ENCODE results near the gene USP17L11. TPM values are rescaled to one million over a fixed set of nuclear protein-coding genes. Genes with fewer than 3 reads are reported as not detected.
"Not testable (repeated sequence)": the region's sequence is repeated elsewhere in the genome, so short reads cannot be mapped to it uniquely, and the experiment has no call there.

The USP17L11 gene
- total RNA-seq (not detected), polyA plus RNA-seq (not detected)
- long read RNA-seq, donor 1 = 0 reads
- long read RNA-seq, donor 2 = 0 reads
- long read RNA-seq, donor 3 = 0 reads
- long read RNA-seq, donor 4 = 0 reads
- long read RNA-seq, donor 5 = 0 reads
- long read RNA-seq, donor 6 = 0 reads
- long read RNA-seq, donor 7 = 0 reads
- long read RNA-seq, donor 8 = 0 reads
- long read RNA-seq, donor 9 = 0 reads
- long read RNA-seq, donor 10 = 0 reads

- H3K27me3 ChIP-seq; H3K9me3 ChIP-seq; H3K27ac ChIP-seq; H3K36me3 ChIP-seq; H3K4me3 ChIP-seq; H3K4me1 ChIP-seq; intact Hi-C loops (cut with DNase I; ENCODE audit: low total_unique reads); DNase-seq: not testable (repeated sequence)
- WGBS, 5 donors = 96% methylated on average over 10 of the region's 14 CpGs; no CpG with 5 or more reads in 4 of the 5 donors
These were observed at the start of gene USP17L11 for GRCh38 chr4:9215105-9215504. TSS of gene USP17L11 (plus strand) at chr4:9215405. CDS start at chr4:9215405, 0 bp downstream.

GRCh38 chr4:9165990-9166389 is 49.2 kb upstream of the USP17L11 start:
- DNase-seq; intact Hi-C loops (cut with DNase I; ENCODE audit: low total_unique reads); H3K9me3 ChIP-seq; H3K27me3 ChIP-seq; H3K4me3 ChIP-seq; H3K36me3 ChIP-seq; H3K4me1 ChIP-seq; H3K27ac ChIP-seq: not testable (repeated sequence)
- WGBS, 5 donors = 0 to 17% methylated on average over 3 to 7 of the region's 8 CpGs; no CpG with 5 or more reads in 3 of the 5 donors

GRCh38 chr4:9169791-9170459 is 45.3 kb upstream of the USP17L11 start, which contains the start of gene FAM90A26:
TSS of gene FAM90A26 (plus strand) at chr4:9170409. CDS start at chr4:9173173, 2,764 bp downstream.
- H3K27ac ChIP-seq; H3K36me3 ChIP-seq; H3K4me3 ChIP-seq; H3K9me3 ChIP-seq; H3K4me1 ChIP-seq; DNase-seq; intact Hi-C loops (cut with DNase I; ENCODE audit: low total_unique reads); H3K27me3 ChIP-seq: not testable (repeated sequence)
- 65 to 71% methylated on average over 5 to 10 of the region's 11 CpGs; no CpG with 5 or more reads in 3 of the 5 donors for WGBS, 5 donors

- 92% methylated on average over 11 of the region's 13 CpGs; no CpG with 5 or more reads in 4 of the 5 donors for WGBS, 5 donors
- H3K4me1 ChIP-seq; H3K27ac ChIP-seq; DNase-seq; H3K36me3 ChIP-seq; H3K27me3 ChIP-seq; H3K9me3 ChIP-seq; intact Hi-C loops (cut with DNase I; ENCODE audit: low total_unique reads); H3K4me3 ChIP-seq: not testable (repeated sequence)
These were observed 4.8 kb upstream of the USP17L11 start, which contains the start of gene USP17L10 for GRCh38 chr4:9210357-9210756. TSS of gene USP17L10 (plus strand) at chr4:9210657. CDS start at chr4:9210657, 0 bp downstream.

- H3K27ac ChIP-seq; intact Hi-C loops (cut with DNase I; ENCODE audit: low total_unique reads); H3K27me3 ChIP-seq; H3K36me3 ChIP-seq; H3K9me3 ChIP-seq; H3K4me3 ChIP-seq; H3K4me1 ChIP-seq: not testable (repeated sequence)
- 73 to 83% (median 81%) methylated on average over 9 to 11 of the region's 14 CpGs for WGBS, 5 donors
- DNase-seq = peak in 1 of 2 donors; percentile 18
These were observed 504 bp upstream of the USP17L11 start for GRCh38 chr4:9214701-9215100.

- intact Hi-C loops (cut with DNase I; ENCODE audit: low total_unique reads); H3K4me3 ChIP-seq; DNase-seq; H3K4me1 ChIP-seq; H3K36me3 ChIP-seq; H3K27ac ChIP-seq; H3K27me3 ChIP-seq; H3K9me3 ChIP-seq: not testable (repeated sequence)
- no CpG with 5 or more reads among the region's 13 CpGs for WGBS, 5 donors
These were observed 4.6 kb downstream of the USP17L11 start, which contains the start of gene USP17L12 for GRCh38 chr4:9219852-9220251. TSS of gene USP17L12 (plus strand) at chr4:9220152. CDS start at chr4:9220152, 0 bp downstream.

- H3K27ac ChIP-seq; H3K9me3 ChIP-seq; intact Hi-C loops (cut with DNase I; ENCODE audit: low total_unique reads); H3K36me3 ChIP-seq; H3K4me1 ChIP-seq; DNase-seq; H3K27me3 ChIP-seq; H3K4me3 ChIP-seq: not testable (repeated sequence)
- no CpG with 5 or more reads among the region's 14 CpGs for WGBS, 5 donors
These were observed 9.4 kb downstream of the USP17L11 start, which contains the start of gene USP17L13 for GRCh38 chr4:9224596-9224995. TSS of gene USP17L13 (plus strand) at chr4:9224896. CDS start at chr4:9224896, 0 bp downstream.

- H3K27ac ChIP-seq; H3K36me3 ChIP-seq; H3K27me3 ChIP-seq; H3K4me1 ChIP-seq; H3K4me3 ChIP-seq; H3K9me3 ChIP-seq; intact Hi-C loops (cut with DNase I; ENCODE audit: low total_unique reads): not testable (repeated sequence)
- 88 to 92% (median 89%) methylated on average over 2 to 5 of the region's 8 CpGs for WGBS, 5 donors
- DNase-seq = peak in 1 of 2 donors; percentile 22
These were observed 15.0 kb downstream of the USP17L11 start for GRCh38 chr4:9230249-9230648.

- H3K27me3 ChIP-seq; H3K36me3 ChIP-seq; intact Hi-C loops (cut with DNase I; ENCODE audit: low total_unique reads); H3K9me3 ChIP-seq; H3K4me3 ChIP-seq; DNase-seq; H3K4me1 ChIP-seq; H3K27ac ChIP-seq: not testable (repeated sequence)
- no CpG with 5 or more reads among the region's 15 CpGs for WGBS, 5 donors
These were observed 18.9 kb downstream of the USP17L11 start, which contains the start of gene USP17L15 for GRCh38 chr4:9234085-9234484. TSS of gene USP17L15 (plus strand) at chr4:9234385. CDS start at chr4:9234385, 0 bp downstream.

- H3K4me1 ChIP-seq; H3K27ac ChIP-seq; intact Hi-C loops (cut with DNase I; ENCODE audit: low total_unique reads); H3K27me3 ChIP-seq; H3K4me3 ChIP-seq; H3K9me3 ChIP-seq; H3K36me3 ChIP-seq: not testable (repeated sequence)
- DNase-seq = peak; percentile 1 to 18
- WGBS, 5 donors = 77 to 84% (median 83%) methylated on average over 8 to 11 of the region's 12 CpGs; no CpG with 5 or more reads in 2 of the 5 donors
These were observed 23.3 kb downstream of the USP17L11 start for GRCh38 chr4:9238461-9238860.

GRCh38 chr4:9243579-9243978 is 28.4 kb downstream of the USP17L11 start, which contains the start of gene USP17L17:
TSS of gene USP17L17 (plus strand) at chr4:9243879. CDS start at chr4:9243879, 0 bp downstream.
- H3K36me3 ChIP-seq; H3K9me3 ChIP-seq; H3K27ac ChIP-seq; H3K4me3 ChIP-seq; intact Hi-C loops (cut with DNase I; ENCODE audit: low total_unique reads); H3K27me3 ChIP-seq; DNase-seq; H3K4me1 ChIP-seq: not testable (repeated sequence)
- WGBS, 5 donors = 86 to 98% (median 96%) methylated on average over 5 to 7 of the region's 14 CpGs

Data from stomach (tissue), 19 donors.